ENCODE measurements around the gene EEF1AKMT2.
"Not testable (repeated sequence)": the region's sequence is repeated elsewhere in the genome, so short reads cannot be mapped to it uniquely, and the experiment has no call there.

The EEF1AKMT2 gene

DNA sequence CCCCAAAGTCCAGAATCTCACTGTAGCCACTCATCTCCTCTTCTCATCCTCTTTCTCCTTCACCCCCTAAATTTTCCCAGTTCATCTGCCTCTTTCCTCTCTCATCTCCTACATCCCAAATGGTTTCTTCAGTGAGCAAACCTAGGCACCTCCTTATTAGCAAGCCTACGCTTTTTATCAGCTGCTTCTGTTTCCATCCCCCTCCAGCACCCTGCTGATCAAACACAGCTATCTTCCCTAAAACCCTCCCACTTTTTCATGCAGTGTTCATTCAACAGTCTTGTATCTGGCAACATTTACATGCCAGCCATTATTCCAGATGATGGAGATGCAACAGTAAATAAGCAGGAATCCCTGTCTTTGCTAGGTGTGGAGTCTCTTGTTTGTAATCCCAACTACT is 6.7 kb upstream of the EEF1AKMT2 start (continued):
- TF ChIP-seq, protein P1, sequence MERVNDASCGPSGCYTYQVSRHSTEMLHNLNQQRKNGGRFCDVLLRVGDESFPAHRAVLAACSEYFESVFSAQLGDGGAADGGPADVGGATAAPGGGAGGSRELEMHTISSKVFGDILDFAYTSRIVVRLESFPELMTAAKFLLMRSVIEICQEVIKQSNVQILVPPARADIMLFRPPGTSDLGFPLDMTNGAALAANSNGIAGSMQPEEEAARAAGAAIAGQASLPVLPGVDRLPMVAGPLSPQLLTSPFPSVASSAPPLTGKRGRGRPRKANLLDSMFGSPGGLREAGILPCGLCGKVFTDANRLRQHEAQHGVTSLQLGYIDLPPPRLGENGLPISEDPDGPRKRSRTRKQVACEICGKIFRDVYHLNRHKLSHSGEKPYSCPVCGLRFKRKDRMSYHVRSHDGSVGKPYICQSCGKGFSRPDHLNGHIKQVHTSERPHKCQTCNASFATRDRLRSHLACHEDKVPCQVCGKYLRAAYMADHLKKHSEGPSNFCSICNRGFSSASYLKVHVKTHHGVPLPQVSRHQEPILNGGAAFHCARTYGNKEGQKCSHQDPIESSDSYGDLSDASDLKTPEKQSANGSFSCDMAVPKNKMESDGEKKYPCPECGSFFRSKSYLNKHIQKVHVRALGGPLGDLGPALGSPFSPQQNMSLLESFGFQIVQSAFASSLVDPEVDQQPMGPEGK (CRISPR knock-in tag; IDR thresholded peaks at IDR 0.05; ENCODE audit: borderline replicate concordance): no peak
- TF ChIP-seq ZFP3 (CRISPR knock-in tag; IDR thresholded peaks at IDR 0.05): no peak
- no peak for TF ChIP-seq ISL1 (CRISPR knock-in tag; IDR thresholded peaks at IDR 0.05)
- no peak for TF ChIP-seq GLIS3 (CRISPR knock-in tag; IDR thresholded peaks at IDR 0.05)

DNA sequence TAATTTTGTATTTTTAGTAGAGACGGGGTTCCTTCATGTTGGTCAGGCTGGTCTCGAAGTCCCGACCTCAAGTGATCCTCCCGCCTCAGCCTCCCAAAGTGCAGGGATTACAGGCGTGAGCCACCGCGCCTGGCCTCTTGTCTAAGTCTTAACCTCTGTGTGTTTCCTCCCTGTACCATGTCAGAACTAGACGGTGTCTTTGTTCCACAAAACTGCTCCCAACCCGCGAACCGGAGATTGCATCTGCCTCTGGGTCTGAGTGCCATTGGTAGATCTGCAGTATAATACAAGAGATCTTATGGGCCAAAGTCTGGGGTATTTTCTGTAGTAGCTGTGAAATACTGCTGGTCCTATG is 1.3 kb upstream of the EEF1AKMT2 start:
- no peak for ATAC-seq
- TF ChIP-seq ZNF8 (CRISPR knock-in tag; IDR thresholded peaks at IDR 0.05) (no peak), GLIS3 (CRISPR knock-in tag; IDR thresholded peaks at IDR 0.05) (no peak)

- ATAC-seq: not testable (repeated sequence)
These were observed 8.8 kb downstream of the EEF1AKMT2 start for GRCh38 chr10:124782900-124783299.

GRCh38 chr10:124768791-124769190 is 22.9 kb downstream of the EEF1AKMT2 start:
- no peak for TF ChIP-seq ZNF70 (CRISPR knock-in tag; IDR thresholded peaks at IDR 0.05)
- TF ChIP-seq RARB (CRISPR knock-in tag; IDR thresholded peaks at IDR 0.05): no peak
- no peak for TF ChIP-seq ESRRG (CRISPR knock-in tag; IDR thresholded peaks at IDR 0.05)
- TF ChIP-seq TSHZ2 (CRISPR knock-in tag; IDR thresholded peaks at IDR 0.05): no peak
- TF ChIP-seq GLIS3 (CRISPR knock-in tag; IDR thresholded peaks at IDR 0.05): no peak
- no peak for TF ChIP-seq SNAI2 (CRISPR knock-in tag; IDR thresholded peaks at IDR 0.05)
- TF ChIP-seq, protein P2, sequence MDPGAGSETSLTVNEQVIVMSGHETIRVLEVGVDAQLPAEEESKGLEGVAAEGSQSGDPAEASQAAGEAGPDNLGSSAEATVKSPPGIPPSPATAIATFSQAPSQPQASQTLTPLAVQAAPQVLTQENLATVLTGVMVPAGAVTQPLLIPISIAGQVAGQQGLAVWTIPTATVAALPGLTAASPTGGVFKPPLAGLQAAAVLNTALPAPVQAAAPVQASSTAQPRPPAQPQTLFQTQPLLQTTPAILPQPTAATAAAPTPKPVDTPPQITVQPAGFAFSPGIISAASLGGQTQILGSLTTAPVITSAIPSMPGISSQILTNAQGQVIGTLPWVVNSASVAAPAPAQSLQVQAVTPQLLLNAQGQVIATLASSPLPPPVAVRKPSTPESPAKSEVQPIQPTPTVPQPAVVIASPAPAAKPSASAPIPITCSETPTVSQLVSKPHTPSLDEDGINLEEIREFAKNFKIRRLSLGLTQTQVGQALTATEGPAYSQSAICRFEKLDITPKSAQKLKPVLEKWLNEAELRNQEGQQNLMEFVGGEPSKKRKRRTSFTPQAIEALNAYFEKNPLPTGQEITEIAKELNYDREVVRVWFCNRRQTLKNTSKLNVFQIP (CRISPR knock-in tag; IDR thresholded peaks at IDR 0.05; ENCODE audit: borderline replicate concordance, low read depth): no peak
- no peak for TF ChIP-seq ISL1 (CRISPR knock-in tag; IDR thresholded peaks at IDR 0.05)
- no peak for TF ChIP-seq PPARA (CRISPR knock-in tag; IDR thresholded peaks at IDR 0.05; ENCODE audit: borderline replicate concordance)

GRCh38 chr10:124765256-124765655 is 26.4 kb downstream of the EEF1AKMT2 start:
- ATAC-seq: no peak
- no peak for TF ChIP-seq CSDC2 (CRISPR knock-in tag; IDR thresholded peaks at IDR 0.05)
- no peak for TF ChIP-seq TOX (CRISPR knock-in tag; IDR thresholded peaks at IDR 0.05; ENCODE audit: borderline replicate concordance)
- TF ChIP-seq ZNF565 (CRISPR knock-in tag; conservative IDR thresholded peaks at IDR 0.05; ENCODE audit: low read depth): no peak
- no peak for TF ChIP-seq ISL1 (CRISPR knock-in tag; IDR thresholded peaks at IDR 0.05)
- no peak for TF ChIP-seq ZFP3 (CRISPR knock-in tag; IDR thresholded peaks at IDR 0.05)
- TF ChIP-seq ARNTL (CRISPR knock-in tag; IDR thresholded peaks at IDR 0.05; ENCODE audit: borderline replicate concordance, low read depth): no peak
- TF ChIP-seq ESRRG (CRISPR knock-in tag; IDR thresholded peaks at IDR 0.05): no peak
- no peak for TF ChIP-seq SNAI2 (CRISPR knock-in tag; IDR thresholded peaks at IDR 0.05)
- no peak for TF ChIP-seq TCF4 (CRISPR knock-in tag; IDR thresholded peaks at IDR 0.05; ENCODE audit: borderline replicate concordance)
- no peak for TF ChIP-seq TSHZ2 (CRISPR knock-in tag; IDR thresholded peaks at IDR 0.05)
- no peak for TF ChIP-seq BACH2 (CRISPR knock-in tag; IDR thresholded peaks at IDR 0.05; ENCODE audit: borderline replicate concordance)
- no peak for TF ChIP-seq ZNF70 (CRISPR knock-in tag; IDR thresholded peaks at IDR 0.05)
- TF ChIP-seq GLIS3 (CRISPR knock-in tag; IDR thresholded peaks at IDR 0.05): no peak

More at GRCh38 chr10:124768791-124769190, 22.9 kb downstream of the EEF1AKMT2 start:
- no peak for ATAC-seq

Measured in SK-N-SH treated with all-trans-retinoic acid at 6 μM for 48 hours (cell line).